ENCODE measurements around the gene PIM3.

Gene PIM3

DNA sequence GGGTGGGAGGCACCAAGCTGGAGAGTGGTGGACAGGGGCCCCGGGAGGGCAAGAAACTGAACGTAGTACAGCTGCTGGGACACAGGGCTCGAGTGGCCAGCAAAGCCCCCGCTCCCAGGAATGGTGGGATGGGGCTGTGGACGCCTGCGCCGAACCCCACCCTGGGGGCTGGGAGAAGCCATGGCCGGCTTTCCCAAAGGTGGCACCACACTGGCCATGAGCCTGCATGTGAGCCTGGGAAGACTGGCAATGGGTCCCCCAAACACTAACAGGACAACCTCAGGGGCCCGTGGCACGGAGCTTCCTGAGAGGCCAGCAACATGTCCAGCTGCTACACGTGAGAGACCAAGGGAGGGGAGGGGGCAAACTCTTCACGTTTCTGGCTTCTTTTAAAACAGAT lies 46.3 kb upstream of the PIM3 start:
- Histone ChIP-seq H3K9ac (no peak overlapping the region), H3K27ac (no peak overlapping the region), H3K4me1 (no peaks in the 10 kb centered on the region), H3K9me3 (ENCODE audit: control insufficient read depth, low read length) (no peaks in the 10 kb centered on the region), H2AFZ (no peak overlapping the region), H3K4me3 (ENCODE audit: low read depth, low read length) (no peak overlapping the region), H3K79me2 (no peaks in the 10 kb centered on the region), H3K4me2 (ENCODE audit: low read length) (no peak overlapping the region), H3K36me3 (ENCODE audit: control insufficient read depth, insufficient read depth, low read length) (no peaks in the 10 kb centered on the region), H3K27me3 (ENCODE audit: control insufficient read depth, insufficient read depth, low read length) (no peaks in the 10 kb centered on the region)
- no peak for TF ChIP-seq CTCF (IDR thresholded peaks at IDR 0.05)

- Histone ChIP-seq H2AFZ (no peak overlapping the region), H3K27me3 (ENCODE audit: control insufficient read depth, insufficient read depth, low read length) (no peaks in the 10 kb centered on the region), H3K27ac (no peak overlapping the region), H3K79me2 (no peaks in the 10 kb centered on the region), H3K4me1 (no peaks in the 10 kb centered on the region), H3K36me3 (ENCODE audit: control insufficient read depth, insufficient read depth, low read length) (no peaks in the 10 kb centered on the region), H3K9ac (no peak overlapping the region), H3K9me3 (ENCODE audit: control insufficient read depth, low read length) (no peaks in the 10 kb centered on the region), H3K4me3 (ENCODE audit: low read depth, low read length) (no peak overlapping the region), H3K4me2 (ENCODE audit: low read length) (no peak overlapping the region)
- no peak for TF ChIP-seq CTCF (IDR thresholded peaks at IDR 0.05)
These were observed 45.0 kb upstream of the PIM3 start for GRCh38 chr22:49915610-49916009.

DNA sequence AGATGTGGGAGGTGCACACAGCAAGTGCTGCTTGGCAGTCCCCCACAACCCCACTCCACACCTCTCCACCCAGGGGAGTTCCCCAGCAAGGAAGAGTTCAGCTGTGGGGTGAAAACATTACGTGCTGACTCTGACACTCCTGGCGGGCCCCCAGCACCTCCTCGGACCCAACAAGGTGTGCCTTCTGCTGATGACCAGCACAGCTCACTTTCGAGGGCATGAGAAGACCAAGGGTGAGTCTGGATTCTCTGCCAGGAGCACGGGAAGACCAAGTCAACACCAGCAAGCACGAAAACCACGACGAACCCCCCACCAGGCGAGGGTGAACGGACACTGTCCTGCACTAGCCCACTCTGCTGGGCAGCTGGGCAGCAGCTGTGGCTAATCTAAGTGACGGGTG lies 43.7 kb upstream of the PIM3 start:
- Histone ChIP-seq H3K79me2 (no peaks in the 10 kb centered on the region), H3K27me3 (ENCODE audit: control insufficient read depth, insufficient read depth, low read length) (no peaks in the 10 kb centered on the region), H3K9ac (no peak overlapping the region), H2AFZ (no peak overlapping the region), H3K36me3 (ENCODE audit: control insufficient read depth, insufficient read depth, low read length) (no peaks in the 10 kb centered on the region), H3K4me2 (ENCODE audit: low read length) (no peak overlapping the region), H3K27ac (no peak overlapping the region), H3K9me3 (ENCODE audit: control insufficient read depth, low read length) (no peaks in the 10 kb centered on the region), H3K4me3 (ENCODE audit: low read depth, low read length) (no peak overlapping the region), H3K4me1 (no peaks in the 10 kb centered on the region)
- TF ChIP-seq CTCF (IDR thresholded peaks at IDR 0.05), result no peak

DNA sequence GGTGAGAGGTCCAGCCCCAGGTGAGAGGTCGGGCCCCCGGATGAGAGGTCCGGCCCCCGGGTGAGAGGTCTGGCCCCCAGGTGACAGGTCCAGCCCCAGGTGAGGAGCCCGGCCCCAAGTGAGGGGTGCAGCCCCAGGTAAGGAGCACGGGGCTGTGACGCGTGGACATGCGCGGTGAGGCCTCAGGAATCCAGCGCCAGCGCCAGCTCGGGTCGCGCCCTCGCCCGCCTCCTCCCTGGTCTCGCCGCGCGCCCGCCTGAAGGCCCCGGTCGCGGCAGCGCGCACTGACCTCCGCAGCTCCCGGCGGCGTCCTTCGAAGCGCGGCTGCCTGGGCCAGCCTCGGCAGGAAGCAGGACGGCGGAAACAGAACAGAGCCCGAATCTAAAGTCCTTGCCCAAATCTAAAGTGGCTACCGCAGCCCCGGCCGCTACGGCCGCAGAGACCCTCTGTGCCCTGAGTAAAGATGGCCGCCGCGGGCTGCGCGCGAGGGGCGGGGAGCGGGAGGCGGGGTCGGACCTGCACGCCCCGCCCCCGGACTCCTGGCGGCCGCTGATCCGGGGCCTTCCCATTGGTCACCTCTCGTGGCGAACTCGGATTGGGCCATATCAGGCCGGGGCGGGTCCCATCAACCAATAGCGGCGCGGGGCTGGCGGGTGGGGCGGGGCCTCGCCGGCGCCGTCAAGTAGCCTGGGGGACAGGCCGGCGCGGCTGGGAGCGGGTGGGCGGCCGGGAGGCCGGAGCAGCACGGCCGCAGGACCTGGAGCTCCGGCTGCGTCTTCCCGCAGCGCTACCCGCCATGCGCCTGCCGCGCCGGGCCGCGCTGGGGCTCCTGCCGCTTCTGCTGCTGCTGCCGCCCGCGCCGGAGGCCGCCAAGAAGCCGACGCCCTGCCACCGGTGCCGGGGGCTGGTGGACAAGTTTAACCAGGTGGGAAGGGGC lies 42.3 kb upstream of the PIM3 start, which contains the start of the genes ALG12 and CRELD2:
Gene ALG12, minus strand, starts transcription at position 465 of the 937 bp plus-strand sequence. CDS start 4,673 bp downstream, outside the sequence.
Gene CRELD2, plus strand, starts transcription at position 661 of the 937 bp plus-strand sequence. Its CDS starts 136 bp downstream, at position 797.
- Histone ChIP-seq H3K9ac (peak within 1 kb of the TSS; percentile 87), H3K27ac (peak within 1 kb of the TSS; percentile 92), H3K27me3 (ENCODE audit: control insufficient read depth, insufficient read depth, low read length) (no peaks in the 10 kb centered on the region), H2AFZ (peak within 1 kb of the TSS; percentile 96), H3K4me3 (ENCODE audit: low read depth, low read length) (peak within 1 kb of the TSS; percentile 92), H3K4me1 (no peaks in the 10 kb centered on the region), H3K9me3 (ENCODE audit: control insufficient read depth, low read length) (no peaks in the 10 kb centered on the region), H3K4me2 (ENCODE audit: low read length) (peak within 1 kb of the TSS; percentile 97), H3K79me2 (no peaks in the 10 kb centered on the region), H3K36me3 (ENCODE audit: control insufficient read depth, insufficient read depth, low read length) (no peaks in the 10 kb centered on the region)
- no peak for TF ChIP-seq CTCF (IDR thresholded peaks at IDR 0.05)

Data from parathyroid adenoma (tissue), 2 donors.